Measurements from ENCODE around the gene PALLD. TPM values are rescaled to one million over a fixed set of nuclear protein-coding genes. Genes with fewer than 3 reads are reported as not detected.

PALLD gene
- total RNA-seq, 4 donors from 2014 or later = 93.3 to 214 (median 174) TPM

DNA sequence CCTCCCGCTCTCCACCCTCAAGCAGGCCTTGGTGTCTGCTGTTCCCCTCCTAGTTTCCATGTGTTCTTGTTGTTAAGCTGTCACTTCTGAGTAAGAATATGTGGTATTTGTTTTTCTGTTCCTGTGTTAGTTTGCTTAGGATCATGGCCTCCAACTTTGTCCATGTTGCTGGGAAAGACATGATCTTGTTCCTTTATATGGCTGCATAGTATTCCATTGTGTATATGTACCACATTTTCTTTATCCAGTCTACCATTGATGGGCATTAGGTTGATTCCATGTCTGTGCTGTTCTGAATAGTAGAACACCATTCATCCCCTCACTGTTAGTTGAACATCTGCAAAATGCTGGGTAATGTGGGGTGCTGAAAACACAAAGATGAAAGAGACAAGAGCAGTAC lies 222.9 kb downstream of the PALLD start:
- peaks cover 0 to 22% (median 10%) of the 10 kb centered on the region in 4 donors for H3K4me1 ChIP-seq
- TF ChIP-seq EP300 (IDR thresholded peaks at IDR 0.05) (no peak), POLR2A (IDR thresholded peaks at IDR 0.05) (no peak)
- TF ChIP-seq, protein P1, sequence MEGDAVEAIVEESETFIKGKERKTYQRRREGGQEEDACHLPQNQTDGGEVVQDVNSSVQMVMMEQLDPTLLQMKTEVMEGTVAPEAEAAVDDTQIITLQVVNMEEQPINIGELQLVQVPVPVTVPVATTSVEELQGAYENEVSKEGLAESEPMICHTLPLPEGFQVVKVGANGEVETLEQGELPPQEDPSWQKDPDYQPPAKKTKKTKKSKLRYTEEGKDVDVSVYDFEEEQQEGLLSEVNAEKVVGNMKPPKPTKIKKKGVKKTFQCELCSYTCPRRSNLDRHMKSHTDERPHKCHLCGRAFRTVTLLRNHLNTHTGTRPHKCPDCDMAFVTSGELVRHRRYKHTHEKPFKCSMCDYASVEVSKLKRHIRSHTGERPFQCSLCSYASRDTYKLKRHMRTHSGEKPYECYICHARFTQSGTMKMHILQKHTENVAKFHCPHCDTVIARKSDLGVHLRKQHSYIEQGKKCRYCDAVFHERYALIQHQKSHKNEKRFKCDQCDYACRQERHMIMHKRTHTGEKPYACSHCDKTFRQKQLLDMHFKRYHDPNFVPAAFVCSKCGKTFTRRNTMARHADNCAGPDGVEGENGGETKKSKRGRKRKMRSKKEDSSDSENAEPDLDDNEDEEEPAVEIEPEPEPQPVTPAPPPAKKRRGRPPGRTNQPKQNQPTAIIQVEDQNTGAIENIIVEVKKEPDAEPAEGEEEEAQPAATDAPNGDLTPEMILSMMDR (IDR thresholded peaks at IDR 0.05) = no peak
- no peaks in the 10 kb centered on the region for H3K36me3 ChIP-seq
- no peak for DNase-seq (ENCODE audit: low spot score in 2 of 2)
- no peak overlapping the region for H3K4me3 ChIP-seq
- H3K27ac ChIP-seq = no peak overlapping the region
- H3K9me3 ChIP-seq = no peaks in the 10 kb centered on the region
- H3K27me3 ChIP-seq = no peaks in the 10 kb centered on the region
- 97 to 100% methylated on average over 1 of the region's 1 CpG for WGBS, 2 donors

DNA sequence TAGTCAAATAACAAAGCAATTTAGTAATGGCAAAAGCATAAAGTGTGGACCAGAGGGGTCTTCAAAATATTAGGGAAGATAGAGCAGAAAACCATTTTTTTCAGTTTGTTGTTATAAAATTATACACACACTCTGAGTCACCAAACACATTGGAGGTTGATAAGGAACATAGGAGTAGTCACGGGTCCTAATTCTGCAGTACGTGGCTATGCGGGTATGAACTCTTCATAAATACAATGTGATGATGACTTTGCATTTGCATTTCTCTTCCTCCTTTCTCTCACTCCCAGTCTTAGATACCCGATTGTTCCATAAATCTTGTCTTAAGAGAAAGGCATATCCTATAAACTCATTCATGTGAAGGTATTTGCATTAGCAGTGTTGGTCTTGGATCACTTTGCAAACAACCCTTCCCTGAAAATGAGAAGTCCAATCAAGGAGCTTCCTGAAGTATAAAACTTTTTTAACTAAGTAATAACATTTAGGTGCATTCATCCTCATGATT lies 223.6 kb downstream of the PALLD start:
- Histone ChIP-seq H3K27me3 (no peaks in the 10 kb centered on the region), H3K4me1 (peaks cover 0 to 22% (median 10%) of the 10 kb centered on the region in 4 donors), H3K27ac (no peak overlapping the region), H3K9me3 (no peaks in the 10 kb centered on the region), H3K36me3 (no peaks in the 10 kb centered on the region), H3K4me3 (no peak overlapping the region)
- WGBS, 2 donors = 78 to 84% methylated on average over 4 of the region's 4 CpGs
- no peak for DNase-seq (ENCODE audit: low spot score in 2 of 2)
- TF ChIP-seq POLR2A (IDR thresholded peaks at IDR 0.05) (no peak), EP300 (IDR thresholded peaks at IDR 0.05) (no peak)

DNA sequence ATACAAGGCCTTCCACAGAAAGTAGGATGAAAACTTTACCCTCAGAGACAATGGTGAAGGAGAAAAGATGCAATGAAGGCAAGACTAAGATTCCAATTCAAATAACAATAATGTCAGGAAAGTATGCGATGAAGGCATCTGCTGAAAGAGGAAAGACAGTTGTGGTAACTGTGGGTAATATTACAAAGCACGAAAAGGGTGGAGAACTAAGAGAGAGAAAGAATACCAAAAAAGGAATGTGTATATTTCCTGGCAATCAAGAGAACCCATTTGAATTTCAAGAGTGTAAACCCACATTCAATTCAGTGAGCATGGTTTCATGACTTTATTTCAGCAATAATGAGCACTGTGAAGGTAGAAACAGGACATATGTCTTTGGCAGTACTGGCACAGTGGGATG lies 225.5 kb downstream of the PALLD start:
- Histone ChIP-seq H3K27ac (peak overlapping the region in 1 of 4 donors; percentile 44), H3K36me3 (no peaks in the 10 kb centered on the region), H3K4me1 (peaks cover 0 to 7% (median 1%) of the 10 kb centered on the region in 4 donors), H3K27me3 (no peaks in the 10 kb centered on the region), H3K4me3 (no peak overlapping the region), H3K9me3 (peaks cover 0 to 4% (median 0%) of the 10 kb centered on the region in 4 donors)
- DNase-seq (ENCODE audit: low spot score in 2 of 2) = no peak
- WGBS, 2 donors = 51 to 61% methylated on average over 2 of the region's 2 CpGs
- TF ChIP-seq EP300 (IDR thresholded peaks at IDR 0.05) = no peak
- no peak for TF ChIP-seq POLR2A (IDR thresholded peaks at IDR 0.05)
- TF ChIP-seq, protein P1 (IDR thresholded peaks at IDR 0.05) = no peak

DNA sequence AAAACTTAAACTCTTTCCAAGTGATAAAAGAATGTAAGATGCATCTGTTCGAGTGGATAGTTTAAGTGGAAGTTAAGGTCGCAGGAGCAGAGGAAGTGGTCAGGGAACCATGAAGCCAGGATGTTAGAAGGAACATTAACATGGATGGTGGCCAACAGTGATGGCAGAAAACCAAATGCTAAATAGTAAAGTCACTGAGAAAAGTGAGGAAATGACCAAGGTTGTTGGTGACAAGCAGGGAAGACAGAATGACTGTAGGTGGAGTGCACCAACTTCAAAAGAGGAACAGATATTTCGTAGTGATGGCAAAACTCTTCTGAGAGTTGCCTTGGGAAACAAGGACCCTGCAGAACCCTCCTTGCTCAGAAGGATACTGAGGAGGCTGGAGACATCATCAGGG lies 226.2 kb downstream of the PALLD start:
- no peaks in the 10 kb centered on the region for H3K36me3 ChIP-seq
- H3K4me3 ChIP-seq = no peak overlapping the region
- 48 to 51% methylated on average over 3 of the region's 3 CpGs for WGBS, 2 donors
- H3K9me3 ChIP-seq = peaks cover 0 to 10% (median 0%) of the 10 kb centered on the region in 4 donors
- TF ChIP-seq EP300 (IDR thresholded peaks at IDR 0.05) (peak in 1 of 2 donors; percentile 17), POLR2A (IDR thresholded peaks at IDR 0.05) (no peak)
- TF ChIP-seq, protein P1 (IDR thresholded peaks at IDR 0.05) = no peak
- DNase-seq (ENCODE audit: low spot score in 2 of 2) = peak in 1 of 2 donors; percentile 34
- H3K4me1 ChIP-seq = peaks cover 0 to 6% (median 1%) of the 10 kb centered on the region in 4 donors
- H3K27me3 ChIP-seq = no peaks in the 10 kb centered on the region
- peak overlapping the region in 2 of 4 donors; percentile 38 to 44 for H3K27ac ChIP-seq

DNA sequence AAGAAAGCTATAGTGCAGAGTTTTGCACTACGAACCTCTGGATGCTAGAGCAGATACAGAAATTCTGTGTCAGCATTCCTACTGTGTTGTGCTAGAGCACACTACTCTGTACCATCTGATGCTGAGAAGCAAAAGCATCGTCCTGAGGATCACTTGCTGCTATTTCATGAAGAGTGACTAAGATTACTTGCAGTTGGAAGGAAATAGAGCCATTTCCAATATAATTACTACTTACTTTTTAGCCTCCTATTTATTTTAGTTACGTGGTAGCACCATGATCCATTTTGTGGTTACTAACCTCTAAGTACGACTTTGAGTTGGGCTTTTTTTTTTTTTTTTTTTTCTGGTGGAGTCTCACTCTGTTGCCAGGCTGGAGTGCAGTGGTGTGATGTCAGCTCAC lies 226.7 kb downstream of the PALLD start:
- H3K27me3 ChIP-seq = no peaks in the 10 kb centered on the region
- H3K4me3 ChIP-seq = no peak overlapping the region
- peaks cover 0 to 6% (median 1%) of the 10 kb centered on the region in 4 donors for H3K4me1 ChIP-seq
- TF ChIP-seq POLR2A (IDR thresholded peaks at IDR 0.05) (no peak), EP300 (IDR thresholded peaks at IDR 0.05) (no peak)
- TF ChIP-seq, protein P1 (IDR thresholded peaks at IDR 0.05) = no peak
- H3K9me3 ChIP-seq = peaks cover 0 to 12% (median 0%) of the 10 kb centered on the region in 4 donors
- peak overlapping the region in 2 of 4 donors; percentile 38 to 44 for H3K27ac ChIP-seq
- H3K36me3 ChIP-seq = no peaks in the 10 kb centered on the region
- 65 to 79% methylated on average over 4 of the region's 4 CpGs for WGBS, 2 donors
- DNase-seq (ENCODE audit: low spot score in 2 of 2) = no peak
